ENCODE measurements around the gene PRRC2B.

DNA sequence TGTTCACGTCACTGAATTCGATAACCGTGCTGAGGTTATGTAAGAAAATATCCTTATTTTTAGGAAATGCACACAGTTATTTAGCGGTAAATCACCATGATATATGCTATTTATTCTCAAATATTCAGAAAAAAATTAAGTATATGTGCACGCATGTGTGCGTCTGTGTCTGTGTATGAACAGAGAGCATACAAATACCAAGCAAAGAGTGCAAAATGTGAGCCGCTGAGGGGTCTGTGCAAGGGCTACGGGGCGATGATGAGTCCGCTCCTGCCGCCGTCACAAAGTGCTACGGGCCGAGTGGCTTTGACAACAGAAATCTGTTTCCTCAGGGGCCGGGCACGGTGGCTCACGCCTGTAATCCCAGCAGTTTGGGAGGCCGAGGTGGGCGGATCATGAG is 144.1 kb downstream of the PRRC2B start:
- TF ChIP-seq, protein P1, sequence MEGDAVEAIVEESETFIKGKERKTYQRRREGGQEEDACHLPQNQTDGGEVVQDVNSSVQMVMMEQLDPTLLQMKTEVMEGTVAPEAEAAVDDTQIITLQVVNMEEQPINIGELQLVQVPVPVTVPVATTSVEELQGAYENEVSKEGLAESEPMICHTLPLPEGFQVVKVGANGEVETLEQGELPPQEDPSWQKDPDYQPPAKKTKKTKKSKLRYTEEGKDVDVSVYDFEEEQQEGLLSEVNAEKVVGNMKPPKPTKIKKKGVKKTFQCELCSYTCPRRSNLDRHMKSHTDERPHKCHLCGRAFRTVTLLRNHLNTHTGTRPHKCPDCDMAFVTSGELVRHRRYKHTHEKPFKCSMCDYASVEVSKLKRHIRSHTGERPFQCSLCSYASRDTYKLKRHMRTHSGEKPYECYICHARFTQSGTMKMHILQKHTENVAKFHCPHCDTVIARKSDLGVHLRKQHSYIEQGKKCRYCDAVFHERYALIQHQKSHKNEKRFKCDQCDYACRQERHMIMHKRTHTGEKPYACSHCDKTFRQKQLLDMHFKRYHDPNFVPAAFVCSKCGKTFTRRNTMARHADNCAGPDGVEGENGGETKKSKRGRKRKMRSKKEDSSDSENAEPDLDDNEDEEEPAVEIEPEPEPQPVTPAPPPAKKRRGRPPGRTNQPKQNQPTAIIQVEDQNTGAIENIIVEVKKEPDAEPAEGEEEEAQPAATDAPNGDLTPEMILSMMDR (IDR thresholded peaks at IDR 0.05) = no peak
- TF ChIP-seq POLR2A (IDR thresholded peaks at IDR 0.05) = no peak

Data from lower leg skin (tissue), 3 donors.